Measurements from ENCODE around the gene HECW1.

DNA sequence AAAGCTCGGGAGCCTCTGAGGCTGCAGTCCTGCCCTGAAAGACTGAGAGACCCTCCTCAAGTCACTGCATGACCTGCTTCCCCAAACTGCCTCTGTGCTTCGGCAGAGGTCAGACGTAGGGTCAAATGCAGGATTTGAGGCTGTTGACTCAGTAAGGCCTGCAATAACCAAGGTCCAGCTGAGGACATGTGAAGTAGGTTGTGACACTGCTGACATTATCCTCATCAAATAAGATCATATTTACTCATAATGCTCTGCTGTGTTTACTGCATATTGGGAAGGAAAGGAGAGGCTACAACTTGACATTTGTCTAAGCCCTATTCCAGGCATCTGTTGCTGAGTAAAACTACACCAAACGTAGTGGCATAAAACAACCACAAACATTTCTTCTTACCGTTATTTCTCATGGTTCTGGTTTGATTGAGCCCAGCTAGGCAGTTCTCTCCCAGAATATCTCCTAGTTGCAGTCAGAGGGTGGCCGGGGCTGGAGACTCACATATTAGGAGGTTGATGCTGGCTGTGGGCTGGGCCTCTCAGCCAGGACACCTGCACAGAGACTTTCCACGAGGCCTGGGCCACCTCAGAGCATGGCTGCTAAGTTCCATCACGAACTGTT, 348.4 kb downstream of the HECW1 start:
- TF ChIP-seq EZH2 (IDR thresholded peaks at IDR 0.05; ENCODE audit: low read depth) (no peak), CTCF (conservative IDR thresholded peaks at IDR 0.05) (no peak)

Measured in PC-9 (cell line).